Hepatic stellate cell (primary cell): ENCODE results near the gene MORN5.

ENCODE experiments used
- DNase-seq: peaks from one replicate; pipeline ENCODE4 v3.0.0; 2011; ENCODE audit warnings: low spot score

The MORN5 gene

DNA sequence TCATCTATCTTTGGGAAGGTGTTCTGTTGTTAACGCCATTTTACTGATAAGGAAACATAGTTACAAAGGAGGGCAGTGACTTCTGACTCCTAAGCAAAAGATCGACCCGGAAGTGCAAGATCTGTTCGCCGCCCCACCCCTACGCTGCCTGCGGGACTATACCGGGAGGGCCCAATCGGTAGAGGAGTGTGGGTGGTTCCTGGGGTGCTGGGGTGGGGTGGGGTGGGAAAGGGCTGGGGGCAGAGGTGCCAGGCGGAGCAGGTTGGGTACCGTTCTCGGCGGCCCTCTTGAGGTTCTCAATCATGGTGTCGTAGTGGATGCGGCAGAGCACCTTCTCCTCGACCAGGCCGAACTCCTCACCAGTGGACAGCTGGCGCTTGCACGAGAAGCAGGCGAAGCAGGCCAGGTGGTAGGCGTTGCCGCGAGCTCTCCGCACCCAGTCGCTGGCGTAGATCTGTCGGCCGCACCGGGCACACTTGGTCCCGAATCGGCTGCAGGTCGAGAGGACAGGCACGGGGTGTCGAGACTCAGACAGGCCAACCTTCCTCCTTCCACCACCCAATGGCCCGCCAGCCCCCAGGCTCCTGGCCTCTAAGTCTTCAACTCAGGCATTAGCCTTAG, 57.2 kb downstream of the MORN5 start:
- DNase-seq = no peak

DNA sequence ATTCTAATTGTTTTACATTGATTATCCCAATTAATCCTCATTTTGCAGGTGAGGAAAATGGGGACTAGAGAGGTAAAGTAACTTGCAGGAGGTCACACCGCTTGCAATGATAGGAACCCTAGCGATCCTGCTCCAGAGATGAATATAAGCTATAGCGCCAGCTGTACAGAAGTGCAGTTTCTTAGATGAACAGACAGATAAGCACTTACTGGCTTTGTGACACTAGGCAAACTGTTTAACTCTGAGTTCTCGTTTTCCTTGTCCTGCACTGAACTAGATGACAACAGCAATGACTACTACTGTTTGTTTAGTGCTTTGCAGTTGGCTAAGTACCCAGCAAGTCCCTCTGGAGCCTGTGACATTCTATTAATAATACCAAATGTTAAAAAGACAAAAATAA, 57.9 kb downstream of the MORN5 start:
- DNase-seq = no peak

DNA sequence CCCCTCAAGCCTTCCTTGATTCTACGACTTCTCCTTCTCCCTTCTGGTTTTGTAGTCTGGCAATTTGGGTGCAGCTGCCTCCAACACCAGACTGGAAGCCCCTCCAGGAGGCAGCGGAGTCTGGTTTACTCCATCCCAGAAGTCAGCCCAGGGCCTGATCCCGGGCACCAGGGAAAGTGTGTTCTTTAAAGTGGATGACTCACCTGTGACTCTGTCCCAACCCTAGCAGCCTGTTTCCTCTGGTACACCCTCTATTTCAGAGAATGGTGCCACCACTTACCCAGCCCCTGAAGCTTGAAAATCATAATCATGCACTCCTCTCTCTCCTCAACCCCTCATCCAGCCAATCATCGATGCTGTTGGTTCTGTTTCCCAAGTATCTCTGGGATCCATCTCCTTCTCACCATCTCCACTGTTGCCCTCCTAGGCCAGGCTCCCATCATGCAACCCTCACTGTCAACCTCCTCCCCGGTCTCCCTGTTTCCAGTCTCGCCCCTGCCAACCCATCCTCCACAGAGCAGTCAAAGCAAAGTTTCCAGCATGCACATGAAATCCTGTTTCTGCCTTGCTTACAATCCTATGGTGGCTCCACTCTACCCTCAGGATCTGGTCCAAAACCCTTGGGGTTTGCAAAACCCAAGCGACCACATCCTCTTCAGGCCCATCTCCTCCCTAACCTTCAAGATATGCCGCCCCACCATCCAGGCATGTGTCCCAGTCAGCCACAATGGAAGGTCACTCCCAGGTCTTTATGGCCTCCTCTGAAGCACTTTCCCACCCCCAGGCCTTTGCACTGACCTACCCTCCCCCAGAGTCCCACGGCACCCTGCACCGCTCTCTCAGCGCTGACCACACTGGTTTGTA, 58.6 kb downstream of the MORN5 start:
- DNase-seq = no peak

- no peak for DNase-seq
Observed at GRCh38 chr9:122218935-122219855, 59.5 kb downstream of the MORN5 start.

DNA sequence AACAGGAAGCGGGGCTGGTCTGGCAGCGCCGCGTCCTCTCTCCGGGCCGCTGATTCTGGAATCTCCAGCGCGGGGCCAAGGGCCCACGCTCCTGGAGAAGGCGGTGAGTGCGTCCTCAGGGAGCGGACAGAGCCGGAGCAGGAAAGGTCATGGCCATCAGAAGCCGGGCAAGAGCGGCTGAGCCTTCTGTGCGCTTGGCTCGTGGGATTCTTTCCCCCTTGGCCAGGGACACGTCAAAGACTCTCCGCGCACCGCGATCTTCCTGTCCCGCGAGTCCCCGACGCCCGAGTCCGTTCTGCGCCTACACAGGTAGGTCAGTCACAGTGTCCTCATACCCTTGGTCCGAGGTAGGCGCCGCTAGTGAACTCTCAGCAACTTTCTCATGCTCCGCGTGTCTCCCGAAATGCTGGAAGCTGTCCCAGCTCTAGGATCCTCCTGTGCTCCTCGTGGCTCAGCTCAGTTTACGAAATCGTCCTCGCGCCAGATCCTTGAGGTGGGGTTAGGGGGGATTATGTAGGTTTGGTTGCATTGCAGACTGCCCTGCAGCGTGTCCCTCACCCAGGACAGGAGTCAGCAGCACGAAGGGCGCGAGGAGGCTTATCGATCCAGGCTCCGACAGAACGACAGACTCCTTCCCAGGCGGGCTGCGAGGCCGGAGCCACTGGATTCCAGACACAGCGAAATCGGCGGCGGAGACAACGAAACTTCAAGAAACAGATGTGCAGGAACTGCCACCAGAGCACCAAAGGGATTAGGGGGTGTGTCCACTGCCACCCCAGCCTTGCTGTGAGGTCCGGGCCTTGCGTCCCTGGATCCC, 60.4 kb downstream of the MORN5 start:
- no peak for DNase-seq

- DNase-seq = no peak
Observed at GRCh38 chr9:122220673-122221182, 61.0 kb downstream of the MORN5 start.

DNA sequence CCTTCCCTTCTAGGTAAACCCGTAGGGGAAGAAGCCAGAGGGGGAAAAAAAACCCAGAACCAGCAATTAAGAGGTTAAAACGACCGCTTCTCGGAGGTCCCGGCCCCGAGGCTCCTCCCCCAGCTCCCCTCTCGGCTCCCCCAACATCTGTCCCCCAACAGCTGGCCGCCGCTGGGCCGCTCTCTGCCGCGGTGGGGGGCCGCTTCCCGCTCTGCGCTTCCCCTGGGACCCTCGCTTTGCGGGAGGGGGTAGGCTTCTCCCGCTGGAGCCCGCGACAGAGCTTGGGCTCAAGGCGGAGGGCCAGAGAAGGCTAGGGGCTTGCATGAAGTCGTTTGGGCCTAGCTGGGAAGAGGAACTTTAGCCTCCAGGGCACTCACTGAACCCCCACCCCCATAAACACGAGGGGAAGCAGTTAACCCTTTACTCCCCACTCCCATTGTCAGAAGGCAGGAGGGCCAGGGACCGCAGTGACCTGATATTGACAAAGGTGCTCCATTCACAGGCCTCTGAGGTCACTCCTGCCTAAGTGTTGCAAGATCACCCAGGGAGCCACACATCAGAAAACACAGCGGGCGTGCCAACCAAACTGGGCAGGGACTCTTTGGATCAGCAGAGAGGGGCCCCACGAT, 61.6 kb downstream of the MORN5 start:
- DNase-seq = no peak

DNA sequence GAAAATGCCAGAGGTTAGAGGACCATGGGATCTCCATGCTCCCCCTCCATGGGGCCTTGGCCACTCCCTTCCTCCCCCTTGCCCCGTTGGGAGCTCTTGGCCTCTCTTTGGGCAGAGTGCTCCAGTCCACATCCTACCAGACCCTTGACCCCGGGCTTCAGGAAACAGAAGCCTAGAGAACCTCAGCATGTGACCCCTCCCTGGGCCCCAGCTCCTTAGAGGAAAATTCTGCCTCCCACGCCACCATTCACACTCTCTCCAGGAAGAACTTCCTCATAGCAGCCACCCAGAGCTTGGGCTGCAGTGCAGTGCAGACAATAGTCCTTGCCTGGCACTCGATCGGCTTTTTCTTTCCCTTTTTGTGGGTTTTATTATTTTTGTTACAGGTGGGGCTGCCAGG, 63.1 kb downstream of the MORN5 start:
- DNase-seq = no peak

DNA sequence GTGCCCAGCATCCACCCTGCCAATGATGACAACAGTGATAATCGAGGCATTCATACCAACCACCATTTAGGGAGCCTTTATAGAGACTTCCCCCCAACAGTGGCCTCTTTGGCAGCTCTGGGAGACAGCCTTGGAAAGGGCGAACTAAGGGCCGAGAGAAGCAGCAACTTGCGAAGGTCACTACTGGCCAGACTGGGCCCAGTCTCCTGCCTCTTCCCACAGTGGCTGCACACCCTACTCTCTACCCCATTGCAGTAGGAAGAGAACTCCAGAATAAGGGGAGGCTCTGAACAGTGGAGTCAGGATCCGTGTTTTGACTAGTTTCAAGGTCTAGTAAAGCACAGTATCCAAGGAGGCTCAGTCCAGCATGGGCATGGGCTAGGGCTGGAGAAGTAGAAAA, 63.7 kb downstream of the MORN5 start:
- no peak for DNase-seq

- no peak for DNase-seq
Observed at GRCh38 chr9:122225312-122226141, 65.8 kb downstream of the MORN5 start.

DNA sequence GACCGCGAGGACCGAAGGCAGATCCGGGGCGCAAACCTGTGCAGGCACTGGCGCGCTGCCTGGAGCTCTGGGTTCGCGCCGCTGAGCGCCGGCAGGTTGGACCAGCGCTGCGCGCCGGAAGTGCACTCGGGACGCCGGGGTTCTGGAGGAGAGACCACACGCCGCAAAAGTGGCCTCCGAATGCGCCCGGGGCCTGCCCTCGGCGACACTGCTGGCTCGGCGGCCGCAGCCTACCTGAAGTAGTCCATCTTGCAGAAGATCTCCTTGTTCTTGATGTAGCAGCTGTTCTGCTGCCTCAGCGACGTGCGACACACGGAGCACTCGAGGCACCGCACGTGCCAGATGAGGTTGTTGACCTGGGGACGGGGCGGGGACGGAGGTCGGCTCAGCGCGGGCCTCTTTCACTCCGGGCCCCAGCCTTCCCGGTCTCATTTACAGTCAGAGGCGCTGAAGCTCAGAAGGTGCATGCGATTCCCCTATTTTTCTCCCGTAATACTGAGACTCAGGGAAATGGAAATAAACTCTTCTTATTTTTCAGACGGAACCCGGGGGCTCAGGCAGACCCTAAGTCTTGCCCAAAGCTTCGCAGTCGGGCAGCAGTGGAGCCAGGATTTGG, 66.5 kb downstream of the MORN5 start:
- no peak for DNase-seq

DNA sequence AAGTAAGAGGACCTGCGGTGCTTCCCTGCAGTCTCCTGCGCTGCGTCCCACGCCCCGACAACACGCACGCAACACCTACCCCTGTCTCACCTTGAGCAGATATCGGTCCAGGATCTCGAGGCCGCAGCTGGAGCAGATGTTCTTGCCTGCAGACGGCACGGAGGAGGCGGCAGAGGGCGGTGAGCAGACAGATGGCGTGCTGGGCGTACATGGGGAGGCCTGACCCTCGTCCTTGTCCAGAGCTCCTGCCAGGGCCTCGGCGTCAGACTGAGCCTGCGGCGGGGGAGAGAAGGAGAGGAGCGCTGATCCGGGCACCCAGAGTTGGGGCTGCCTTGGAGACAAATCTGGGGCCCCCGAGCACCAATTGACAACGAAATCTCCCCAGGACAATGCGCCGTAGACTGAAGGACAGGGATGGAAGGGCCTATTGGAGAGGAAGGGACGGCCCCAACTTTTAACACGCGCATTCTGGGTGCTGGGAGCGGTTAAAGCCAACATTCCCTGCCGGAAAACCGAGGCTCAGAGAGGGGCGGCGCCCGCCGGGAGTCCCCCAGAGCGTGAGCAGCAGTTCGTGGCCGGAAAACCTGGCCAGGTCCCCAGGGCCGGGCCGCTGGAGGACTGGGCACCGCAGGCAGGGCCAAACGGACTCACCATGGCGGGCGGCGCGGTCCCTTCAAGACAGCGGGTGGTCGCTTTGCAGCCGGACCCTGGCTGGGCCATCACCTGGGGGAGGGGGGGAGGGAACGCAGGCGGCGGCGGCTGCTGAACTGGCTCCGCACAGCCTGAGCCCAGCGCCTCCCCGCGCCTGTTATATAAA, 67.3 kb downstream of the MORN5 start:
- no peak for DNase-seq

- DNase-seq = no peak
Observed at GRCh38 chr9:122227575-122227900, 67.8 kb downstream of the MORN5 start.

GRCh38 chr9:122228191-122228567, 68.5 kb downstream of the MORN5 start:
- DNase-seq = no peak

DNA sequence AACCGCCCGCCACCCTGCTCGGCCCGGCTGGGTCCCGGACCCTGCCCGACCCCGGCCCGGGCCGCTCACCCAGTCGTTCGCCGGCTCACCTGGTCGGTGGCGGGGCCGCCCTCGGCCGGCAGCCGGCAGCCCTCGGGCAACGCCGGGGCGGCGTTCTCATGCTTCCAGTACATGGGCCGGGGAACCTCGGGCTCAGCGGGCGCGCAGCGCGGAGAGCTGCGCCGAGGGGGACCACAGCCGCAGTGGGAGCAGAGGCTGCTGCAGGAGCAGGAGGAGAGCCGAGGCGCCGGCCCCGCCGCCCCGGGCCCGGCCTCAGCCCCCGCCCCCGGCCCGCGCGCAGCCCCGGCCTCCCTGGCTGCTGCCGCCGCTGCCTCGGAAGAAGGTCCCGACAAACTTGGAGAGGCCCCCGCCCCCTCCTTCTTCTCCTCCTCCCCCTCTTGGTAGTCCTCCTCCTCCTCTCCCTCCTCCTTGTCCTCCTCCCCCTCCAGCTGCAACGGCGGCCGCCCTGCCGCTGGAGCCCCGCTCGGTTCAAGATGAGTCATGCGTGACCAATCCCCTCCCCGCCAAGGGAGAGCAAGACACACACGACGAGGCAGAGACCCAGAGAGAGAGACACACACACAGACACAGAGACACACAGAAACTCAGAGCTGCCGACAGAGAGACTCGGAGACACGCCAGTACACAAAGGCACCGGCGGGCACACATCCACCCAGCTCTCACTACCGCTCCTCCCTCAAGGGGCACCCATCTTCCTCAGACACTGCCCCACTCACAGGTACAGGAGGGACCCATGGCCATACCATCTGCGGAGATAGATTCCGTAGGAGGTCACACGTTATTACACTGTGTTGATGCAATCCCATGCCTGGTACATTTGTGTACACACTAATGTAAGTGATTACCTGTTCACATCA, 69.1 kb downstream of the MORN5 start, which contains the start of gene LHX6:
LHX6 (minus strand) TSS at position 390 of the 917 bp plus-strand sequence; CDS start at position 173, 217 bp downstream.
- DNase-seq = no peak

GRCh38 chr9:122229485-122229837, 69.8 kb downstream of the MORN5 start:
- DNase-seq = no peak

- DNase-seq = no peak
Observed at GRCh38 chr9:122232796-122233306, 73.1 kb downstream of the MORN5 start.
